D721Med (cell line): ENCODE results near the gene NEURL1.

Experiments used
- DNase-seq: peaks from one replicate; pipeline ENCODE4 v3.0.0; 2011; ENCODE audit warnings: low spot score; ENCODE audit not compliant: insufficient read length
- FAIRE-seq: peaks from 2 replicates; lab custom pipeline; 2011; peaks lifted over from hg19 to GRCh38; lab: Jason Lieb, UNC
- TF ChIP-seq, protein P1 (sequence below): IDR thresholded peaks from 2 replicates; pipeline ENCODE4 v1.5.1; 2012; ENCODE audit warnings: mild to moderate bottlenecking, control low read depth; ENCODE audit not compliant: insufficient read depth; ENCODE audit errors: missing control alignments

NEURL1 gene

DNA sequence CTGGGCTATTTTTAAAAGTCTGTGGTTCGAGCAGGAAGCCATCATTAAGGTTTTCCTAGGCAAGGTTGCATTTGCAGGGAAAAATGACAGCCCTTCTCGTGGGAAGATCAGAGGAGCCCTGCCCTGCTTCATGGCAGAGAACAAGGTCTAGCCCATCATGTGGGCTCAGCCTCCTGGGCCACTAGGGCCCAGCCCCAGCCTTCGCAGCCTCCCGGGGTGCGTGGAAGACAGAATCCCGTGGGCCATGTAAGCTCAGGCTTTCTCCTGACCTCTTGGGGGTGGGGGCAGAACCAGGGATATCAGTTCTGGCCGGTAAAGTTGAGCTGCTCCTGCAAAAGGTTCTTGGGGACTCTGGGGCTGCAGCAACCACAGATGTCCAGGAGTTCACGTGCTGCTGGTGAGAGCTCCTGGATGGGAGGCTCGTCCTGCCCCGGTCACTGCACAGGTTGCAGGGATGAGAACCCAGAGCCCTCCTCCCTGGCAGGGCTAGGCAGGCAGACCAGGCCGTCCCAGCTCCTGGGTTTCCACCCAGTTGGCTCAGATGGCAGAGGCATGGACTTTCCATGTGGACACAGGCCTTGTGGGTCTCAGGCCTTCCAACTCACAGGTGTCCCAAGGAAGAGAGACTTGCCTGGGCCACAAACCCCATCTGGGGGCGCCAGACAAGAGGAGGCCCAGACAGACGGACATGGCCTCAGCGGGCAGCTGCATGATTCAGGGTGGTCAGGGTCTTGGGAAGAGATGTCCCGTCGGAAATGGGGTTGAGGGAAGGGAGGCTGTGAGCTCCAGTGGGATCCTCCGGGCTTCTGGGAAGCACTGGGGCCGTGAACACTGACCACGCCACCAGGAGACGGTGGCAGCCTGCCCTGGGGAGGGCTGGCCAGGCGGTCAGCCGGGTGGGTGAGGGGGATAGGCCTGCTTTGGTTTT, 126.2 kb downstream of the NEURL1 start:
- DNase-seq: no peak
- no peak for FAIRE-seq
- TF ChIP-seq, protein P1, sequence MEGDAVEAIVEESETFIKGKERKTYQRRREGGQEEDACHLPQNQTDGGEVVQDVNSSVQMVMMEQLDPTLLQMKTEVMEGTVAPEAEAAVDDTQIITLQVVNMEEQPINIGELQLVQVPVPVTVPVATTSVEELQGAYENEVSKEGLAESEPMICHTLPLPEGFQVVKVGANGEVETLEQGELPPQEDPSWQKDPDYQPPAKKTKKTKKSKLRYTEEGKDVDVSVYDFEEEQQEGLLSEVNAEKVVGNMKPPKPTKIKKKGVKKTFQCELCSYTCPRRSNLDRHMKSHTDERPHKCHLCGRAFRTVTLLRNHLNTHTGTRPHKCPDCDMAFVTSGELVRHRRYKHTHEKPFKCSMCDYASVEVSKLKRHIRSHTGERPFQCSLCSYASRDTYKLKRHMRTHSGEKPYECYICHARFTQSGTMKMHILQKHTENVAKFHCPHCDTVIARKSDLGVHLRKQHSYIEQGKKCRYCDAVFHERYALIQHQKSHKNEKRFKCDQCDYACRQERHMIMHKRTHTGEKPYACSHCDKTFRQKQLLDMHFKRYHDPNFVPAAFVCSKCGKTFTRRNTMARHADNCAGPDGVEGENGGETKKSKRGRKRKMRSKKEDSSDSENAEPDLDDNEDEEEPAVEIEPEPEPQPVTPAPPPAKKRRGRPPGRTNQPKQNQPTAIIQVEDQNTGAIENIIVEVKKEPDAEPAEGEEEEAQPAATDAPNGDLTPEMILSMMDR: no peak

DNA sequence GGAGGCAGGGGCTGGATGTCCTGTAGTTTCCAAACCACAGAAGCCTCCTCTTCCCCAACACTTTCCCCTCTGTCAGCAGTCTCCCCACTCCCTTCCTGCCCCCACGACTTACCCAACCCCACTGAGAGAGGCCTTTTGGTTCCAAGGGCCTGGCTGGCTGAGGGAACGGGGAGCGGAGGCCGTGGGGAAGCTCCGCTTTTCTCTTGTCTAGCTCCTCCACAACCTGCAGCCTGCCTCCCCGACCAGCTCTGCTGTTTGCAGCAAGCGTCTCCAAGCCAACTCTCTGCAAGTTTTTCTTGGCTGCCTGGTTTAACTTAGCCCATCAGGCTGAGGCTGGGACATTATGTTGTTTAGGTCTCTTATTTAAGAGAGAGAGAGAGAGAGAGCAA, 126.8 kb downstream of the NEURL1 start:
- DNase-seq (no peak), FAIRE-seq (no peak)
- TF ChIP-seq, protein P1: no peak

DNA sequence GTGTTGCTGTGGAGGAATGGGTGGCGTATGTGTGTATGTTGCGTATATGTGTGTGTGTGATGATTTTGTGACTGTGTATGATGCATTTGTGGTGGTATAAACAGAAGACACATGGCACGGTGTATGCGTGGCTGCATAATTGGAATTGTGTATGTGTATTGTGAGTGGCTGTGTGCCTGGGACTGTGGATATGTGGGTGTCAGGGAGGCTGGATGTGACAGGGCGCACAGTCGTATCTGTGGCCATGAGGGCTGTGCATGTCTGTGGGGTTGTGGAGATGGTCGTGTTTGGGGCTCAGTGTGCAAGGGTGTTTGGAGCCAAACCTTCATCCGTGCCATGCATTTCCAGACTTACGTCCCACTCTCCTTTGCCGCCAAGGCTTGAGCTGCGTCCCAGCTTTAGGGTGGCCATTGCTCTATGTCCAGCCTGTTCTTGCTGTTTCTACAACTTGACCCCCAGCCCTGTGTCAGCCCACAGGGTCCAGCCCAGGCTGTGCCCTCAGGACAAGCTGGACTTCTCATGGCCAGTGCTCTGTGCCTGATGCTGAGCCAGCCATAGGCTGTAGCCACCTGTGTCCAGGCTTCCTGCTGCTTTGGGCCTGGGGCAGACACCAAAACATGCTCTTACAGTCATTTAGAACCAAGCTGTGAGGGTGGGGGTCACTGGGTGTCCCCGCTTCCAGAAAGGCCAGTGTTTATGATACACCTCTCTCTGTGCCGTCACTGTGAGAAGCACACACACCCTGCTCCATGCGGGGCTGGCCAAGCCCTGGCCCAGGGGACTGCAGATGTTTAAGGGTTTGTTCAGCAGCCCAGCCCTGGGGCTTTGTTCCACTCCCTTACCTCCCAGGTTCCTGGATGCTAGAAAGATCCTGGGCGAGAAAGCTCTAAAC, 127.6 kb downstream of the NEURL1 start:
- DNase-seq (no peak), FAIRE-seq (no peak)
- TF ChIP-seq, protein P1: no peak

DNA sequence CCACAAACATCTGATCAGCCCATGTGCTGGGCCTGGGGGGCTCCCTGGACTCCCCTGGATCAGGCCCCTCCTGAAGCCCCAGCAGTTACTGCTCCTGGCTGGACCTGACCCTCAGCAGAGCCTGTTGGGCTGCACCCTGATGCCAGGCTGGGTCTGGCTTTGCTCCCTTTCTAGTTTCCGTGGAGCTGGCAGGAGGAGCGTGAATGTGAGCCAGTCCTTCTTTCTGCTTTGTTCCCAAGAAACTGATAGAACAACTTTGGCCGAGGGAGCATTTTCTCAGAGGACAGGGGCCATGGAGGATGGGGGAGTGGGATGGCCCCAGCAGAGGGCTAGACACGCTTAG, 128.2 kb downstream of the NEURL1 start:
- no peak for FAIRE-seq
- TF ChIP-seq, protein P1: no peak

DNA sequence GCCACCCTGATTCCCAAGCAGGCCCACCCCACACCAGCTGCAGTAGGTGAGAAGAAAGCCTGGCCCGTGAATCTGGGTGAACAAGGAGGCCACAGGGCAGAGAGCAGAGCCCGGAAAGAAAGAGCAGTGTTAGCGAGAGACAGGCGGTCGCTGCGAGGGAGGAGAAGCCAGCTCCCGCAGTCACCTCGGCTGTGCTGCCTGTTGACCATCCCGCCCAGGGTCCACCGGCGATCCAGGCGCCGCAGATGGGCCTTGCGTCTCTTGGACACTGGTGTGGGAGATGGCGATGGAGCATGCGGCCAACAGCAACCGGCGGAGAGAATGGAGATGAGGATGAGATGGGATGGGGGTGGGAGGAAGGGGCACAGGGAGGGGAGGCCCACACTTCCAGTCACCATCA, 128.8 kb downstream of the NEURL1 start:
- TF ChIP-seq, protein P1: no peak
- FAIRE-seq (no peak), DNase-seq (no peak)

More for the DNA sequence above, 128.2 kb downstream of the NEURL1 start:
- DNase-seq: no peak

DNA sequence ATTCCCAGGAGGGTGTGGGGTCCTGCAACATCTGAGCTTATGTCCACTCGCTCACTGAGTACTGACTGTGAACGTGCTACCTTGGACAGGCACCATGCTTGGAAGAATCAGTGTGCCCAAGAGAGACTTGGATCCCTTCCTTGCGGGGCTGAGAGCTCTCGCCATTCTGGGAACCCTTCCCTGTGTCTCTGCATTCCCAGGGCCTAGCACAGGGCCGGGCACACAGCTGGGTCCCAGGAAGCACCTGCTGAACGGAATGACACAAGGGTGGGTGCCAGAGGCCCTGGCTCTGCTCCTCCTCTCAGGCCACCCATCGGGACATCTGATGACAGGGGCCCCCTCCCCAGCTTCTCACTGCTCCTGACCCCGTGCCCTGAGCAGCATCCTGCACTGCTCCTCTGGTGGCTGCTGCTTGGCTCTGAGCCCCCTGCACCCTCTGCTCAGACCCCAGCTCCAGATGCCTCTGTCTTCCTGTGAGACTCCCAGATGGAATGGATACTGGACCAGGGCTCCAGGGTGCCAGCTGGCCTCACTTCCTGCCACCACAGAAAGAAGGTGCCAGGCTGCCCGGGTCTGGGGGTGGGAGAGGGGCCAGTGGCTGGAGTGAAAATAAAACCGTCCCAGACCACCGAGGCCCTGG, 129.6 kb downstream of the NEURL1 start:
- no peak for DNase-seq
- TF ChIP-seq, protein P1: no peak
- FAIRE-seq: no peak
